ENCODE measurements around the gene SORCS1.
A peak's percentile ranks its signal among the peaks of the same experiment; 100 is the strongest.

DNA sequence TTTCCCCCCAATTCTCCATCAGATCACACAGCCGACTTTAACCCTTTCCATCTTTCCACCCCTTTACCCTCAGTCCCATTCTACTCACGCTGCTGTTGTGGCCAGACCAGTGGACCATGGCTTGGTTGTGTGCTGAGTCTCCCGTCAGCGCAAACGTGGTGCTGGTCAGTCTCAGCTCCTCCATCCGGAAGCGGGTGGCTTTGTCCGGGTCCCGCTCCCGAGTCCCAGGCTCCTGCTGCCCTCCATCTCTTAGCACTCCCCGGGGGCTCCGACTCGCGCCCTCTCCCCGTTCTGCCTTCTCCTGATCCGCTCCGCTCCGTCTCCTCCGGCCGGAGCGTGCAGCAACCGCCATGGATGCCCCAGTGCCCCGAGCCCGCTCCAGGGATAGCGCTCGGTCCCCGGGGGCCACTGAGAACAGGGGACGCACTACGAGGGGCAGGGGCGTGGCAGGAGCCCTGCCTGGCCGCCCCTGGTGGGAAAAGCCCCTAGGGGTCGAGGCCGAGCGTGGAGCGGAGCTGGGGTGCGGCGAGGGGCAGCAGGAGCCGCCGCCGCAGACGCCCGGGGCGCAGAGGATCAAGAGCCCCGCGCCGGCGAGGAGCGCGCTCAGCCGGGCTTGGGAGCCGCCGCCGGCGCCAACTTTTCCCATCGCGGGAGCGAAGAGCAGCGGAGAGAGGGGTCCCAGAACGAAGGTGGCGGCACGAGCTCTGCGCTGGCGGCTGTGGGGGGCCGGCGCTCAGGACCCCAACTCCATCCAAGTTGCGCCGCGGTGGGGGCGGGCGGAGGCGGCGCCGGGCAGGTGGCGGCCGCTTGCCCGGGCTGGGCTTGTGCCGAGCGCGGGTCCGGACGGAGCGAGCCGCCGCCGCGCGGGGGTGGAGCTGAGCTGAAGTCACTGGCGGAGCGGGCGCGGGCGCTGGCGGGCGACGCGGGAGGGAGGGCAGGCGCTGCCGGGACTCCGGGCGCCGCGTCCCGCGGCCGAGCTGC is at the start of gene SORCS1:
- TF ChIP-seq, protein P1, sequence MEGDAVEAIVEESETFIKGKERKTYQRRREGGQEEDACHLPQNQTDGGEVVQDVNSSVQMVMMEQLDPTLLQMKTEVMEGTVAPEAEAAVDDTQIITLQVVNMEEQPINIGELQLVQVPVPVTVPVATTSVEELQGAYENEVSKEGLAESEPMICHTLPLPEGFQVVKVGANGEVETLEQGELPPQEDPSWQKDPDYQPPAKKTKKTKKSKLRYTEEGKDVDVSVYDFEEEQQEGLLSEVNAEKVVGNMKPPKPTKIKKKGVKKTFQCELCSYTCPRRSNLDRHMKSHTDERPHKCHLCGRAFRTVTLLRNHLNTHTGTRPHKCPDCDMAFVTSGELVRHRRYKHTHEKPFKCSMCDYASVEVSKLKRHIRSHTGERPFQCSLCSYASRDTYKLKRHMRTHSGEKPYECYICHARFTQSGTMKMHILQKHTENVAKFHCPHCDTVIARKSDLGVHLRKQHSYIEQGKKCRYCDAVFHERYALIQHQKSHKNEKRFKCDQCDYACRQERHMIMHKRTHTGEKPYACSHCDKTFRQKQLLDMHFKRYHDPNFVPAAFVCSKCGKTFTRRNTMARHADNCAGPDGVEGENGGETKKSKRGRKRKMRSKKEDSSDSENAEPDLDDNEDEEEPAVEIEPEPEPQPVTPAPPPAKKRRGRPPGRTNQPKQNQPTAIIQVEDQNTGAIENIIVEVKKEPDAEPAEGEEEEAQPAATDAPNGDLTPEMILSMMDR (IDR thresholded peaks at IDR 0.05), result peak in 2 of 6 experiments; percentile 10
- TF ChIP-seq POLR2A (IDR thresholded peaks at IDR 0.05), result no peak

All from thyroid gland (tissue), 4 donors.